Right lobe of liver (tissue), 4 donors: Measurements from ENCODE around the gene OBSL1.

Experiments used
- POLR2A ChIP-seq: fragments of 450-650 bp; IDR thresholded peaks from one replicate; pipeline ENCODE4 v1.6.1; 2017; ENCODE audit warnings: antibody characterized with exemption, mild to moderate bottlenecking
- TF ChIP-seq, protein P1 (sequence below), 4 donors: fragments of 200-600 bp in 3 of 4; fragments of 450-650 bp in 1 of 4; IDR thresholded peaks; one replicate each; pipeline versions ENCODE4 v1.5.1 to v1.8.0; 2016 to 2022; ENCODE audit warnings: antibody characterized with exemption in 4 of 4, mild to moderate bottlenecking in 2 of 4
- donor health status: DM: no; HTN: no; CAD: no.
- donor health status: DM: no; HTN: no; CAD: no.
- donor health status: DM: no; HTN: yes; CAD: no.

DNA sequence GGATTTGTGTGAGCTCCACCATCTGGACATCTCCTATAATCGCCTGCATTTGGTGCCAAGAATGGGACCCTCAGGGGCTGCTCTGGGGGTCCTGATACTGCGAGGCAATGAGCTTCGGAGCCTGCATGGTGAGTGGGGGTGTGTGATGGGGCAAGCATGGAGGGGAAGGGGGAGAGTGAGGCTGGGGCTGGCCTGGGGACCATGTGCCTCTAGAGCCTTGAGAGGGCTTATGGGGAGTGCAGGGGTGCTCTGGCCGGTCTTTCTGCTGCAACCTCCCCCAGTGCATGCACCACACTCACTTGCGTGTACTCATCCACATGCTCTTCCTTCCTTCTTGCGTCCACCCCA, 34.2 kb upstream of the OBSL1 start:
- TF ChIP-seq, protein P1, sequence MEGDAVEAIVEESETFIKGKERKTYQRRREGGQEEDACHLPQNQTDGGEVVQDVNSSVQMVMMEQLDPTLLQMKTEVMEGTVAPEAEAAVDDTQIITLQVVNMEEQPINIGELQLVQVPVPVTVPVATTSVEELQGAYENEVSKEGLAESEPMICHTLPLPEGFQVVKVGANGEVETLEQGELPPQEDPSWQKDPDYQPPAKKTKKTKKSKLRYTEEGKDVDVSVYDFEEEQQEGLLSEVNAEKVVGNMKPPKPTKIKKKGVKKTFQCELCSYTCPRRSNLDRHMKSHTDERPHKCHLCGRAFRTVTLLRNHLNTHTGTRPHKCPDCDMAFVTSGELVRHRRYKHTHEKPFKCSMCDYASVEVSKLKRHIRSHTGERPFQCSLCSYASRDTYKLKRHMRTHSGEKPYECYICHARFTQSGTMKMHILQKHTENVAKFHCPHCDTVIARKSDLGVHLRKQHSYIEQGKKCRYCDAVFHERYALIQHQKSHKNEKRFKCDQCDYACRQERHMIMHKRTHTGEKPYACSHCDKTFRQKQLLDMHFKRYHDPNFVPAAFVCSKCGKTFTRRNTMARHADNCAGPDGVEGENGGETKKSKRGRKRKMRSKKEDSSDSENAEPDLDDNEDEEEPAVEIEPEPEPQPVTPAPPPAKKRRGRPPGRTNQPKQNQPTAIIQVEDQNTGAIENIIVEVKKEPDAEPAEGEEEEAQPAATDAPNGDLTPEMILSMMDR (IDR thresholded peaks at IDR 0.05), result no peak
- no peak for TF ChIP-seq POLR2A
